ENCODE measurements around the gene PCDH8. TPM values are rescaled to one million over a fixed set of nuclear protein-coding genes. Genes with fewer than 3 reads are reported as not detected.

The PCDH8 gene
- total and polyA plus RNA-seq, 3 experiments from 2014 or later: not detected

DNA sequence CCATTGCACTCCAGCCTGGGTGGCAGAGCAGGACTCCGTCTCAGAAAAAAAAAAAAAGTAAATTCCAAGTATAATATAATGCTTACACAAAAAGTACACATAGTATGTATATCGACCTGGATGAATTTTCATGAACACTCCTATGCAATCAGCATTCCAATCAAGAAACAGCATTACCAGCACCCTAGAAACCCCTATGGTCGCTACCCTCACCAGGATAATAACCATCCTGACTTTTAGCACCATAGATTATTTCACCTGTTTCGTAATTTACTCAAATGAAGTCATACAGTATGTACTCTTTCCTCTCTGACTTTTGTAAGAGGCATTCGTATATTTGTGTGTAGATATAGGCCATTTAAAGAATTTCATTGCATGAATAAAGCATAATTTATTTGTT, 47.6 kb downstream of the PCDH8 start:
- Mint-ChIP-seq H3K9me3 (peaks cover 0 to 2% (median 0%) of the 10 kb centered on the region in 5 donors), H3K27me3 (peaks cover 9 to 45% of the 10 kb centered on the region in 2 donors), H3K36me3 (no peaks in the 10 kb centered on the region), H3K4me3 (no peak overlapping the region), H3K27ac (no peak overlapping the region), H3K4me1 (no peaks in the 10 kb centered on the region)
- POLR2A ChIA-PET: no interaction called here
- no peaks in the 10 kb centered on the region for H3K27me3 ChIP-seq (ENCODE audit: insufficient read depth, low read length, poor library complexity, severe bottlenecking)
- H3K9me3 ChIP-seq (ENCODE audit: low read length): no peaks in the 10 kb centered on the region
- DNase-seq: no peak
- CTCF ChIA-PET: interaction anchor here (0.7 kb wide), 1 partner anchor 8 kb away, joined by 3 read pairs; no protein-coding TSS in a partner anchor
- no peaks in the 10 kb centered on the region for H3K4me1 ChIP-seq (ENCODE audit: insufficient read depth, low read length)
- H3K36me3 ChIP-seq (ENCODE audit: insufficient read depth, low read length): no peaks in the 10 kb centered on the region
- H3K4me3 ChIP-seq (ENCODE audit: low read length): no peak overlapping the region
- H3K27ac ChIP-seq (ENCODE audit: low read depth, low read length): no peak overlapping the region

DNA sequence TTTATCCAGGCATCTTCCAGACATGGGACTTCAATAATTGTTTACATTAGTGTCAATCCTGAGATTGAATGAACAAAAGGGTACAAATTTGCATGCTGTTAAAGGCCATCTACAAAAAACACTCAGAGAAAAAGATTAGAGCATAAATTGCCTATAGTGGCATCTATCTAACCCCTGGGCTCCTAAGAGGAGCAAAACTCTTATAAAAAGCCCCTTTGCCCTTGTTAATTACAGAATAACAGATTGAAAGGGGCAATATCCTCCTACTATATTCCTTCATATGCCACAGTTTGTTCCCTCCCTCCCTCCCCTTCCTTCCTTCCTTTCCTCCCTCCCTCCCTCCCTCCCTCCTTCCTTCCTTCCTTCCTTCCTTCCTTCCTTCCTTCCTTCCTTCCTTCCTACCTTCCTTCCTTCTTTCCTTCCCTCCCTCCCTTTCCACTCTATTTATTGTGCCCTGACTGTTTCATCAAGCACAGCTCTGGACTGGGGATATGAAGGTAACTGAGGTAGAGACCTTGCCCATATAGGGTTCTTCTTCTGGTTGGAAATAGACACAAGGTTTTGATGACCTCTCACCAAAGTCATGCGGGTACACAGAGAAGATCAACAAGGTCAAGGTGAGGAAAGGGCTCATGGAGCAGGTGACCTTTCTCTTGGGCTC, 49.5 kb downstream of the PCDH8 start:
- no peaks in the 10 kb centered on the region for H3K4me1 ChIP-seq (ENCODE audit: insufficient read depth, low read length)
- no peak overlapping the region for H3K27ac Mint-ChIP-seq

DNA sequence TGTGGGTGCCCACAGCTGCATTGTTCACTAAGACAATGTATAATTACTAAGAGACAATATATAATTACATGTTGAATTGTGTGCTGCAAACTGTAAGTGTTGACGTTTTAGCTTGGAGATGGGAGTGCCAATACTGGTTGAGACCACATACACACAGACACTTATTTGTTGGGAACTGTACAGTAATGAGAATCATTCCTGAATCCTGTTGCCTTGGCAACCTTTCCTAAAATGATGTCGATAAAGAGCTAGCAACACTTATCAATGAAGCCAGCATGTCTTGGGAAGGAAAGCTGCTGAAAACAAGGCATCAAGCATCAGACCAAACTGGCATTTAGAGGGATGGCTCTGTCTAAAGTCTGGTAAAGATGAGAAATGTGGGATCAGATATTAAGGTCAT, 51.3 kb downstream of the PCDH8 start:
- ChIA-PET POLR2A (no interaction called here), CTCF (no interaction called here)

More for the DNA sequence above, 49.5 kb downstream of the PCDH8 start:
- Histone ChIP-seq H3K27me3 (ENCODE audit: insufficient read depth, low read length, poor library complexity, severe bottlenecking) (no peaks in the 10 kb centered on the region), H3K4me3 (ENCODE audit: low read length) (no peak overlapping the region), H3K36me3 (ENCODE audit: insufficient read depth, low read length) (no peaks in the 10 kb centered on the region), H3K27ac (ENCODE audit: low read depth, low read length) (no peak overlapping the region), H3K9me3 (ENCODE audit: low read length) (no peaks in the 10 kb centered on the region)
- Mint-ChIP-seq H3K27me3 (peaks cover 15 to 31% of the 10 kb centered on the region in 2 donors), H3K4me1 (no peaks in the 10 kb centered on the region), H3K36me3 (no peaks in the 10 kb centered on the region), H3K4me3 (no peak overlapping the region), H3K9me3 (peaks cover 0 to 2% (median 0%) of the 10 kb centered on the region in 5 donors)
- DNase-seq: no peak
- CTCF ChIA-PET: no interaction called here
- POLR2A ChIA-PET: no interaction called here

DNA sequence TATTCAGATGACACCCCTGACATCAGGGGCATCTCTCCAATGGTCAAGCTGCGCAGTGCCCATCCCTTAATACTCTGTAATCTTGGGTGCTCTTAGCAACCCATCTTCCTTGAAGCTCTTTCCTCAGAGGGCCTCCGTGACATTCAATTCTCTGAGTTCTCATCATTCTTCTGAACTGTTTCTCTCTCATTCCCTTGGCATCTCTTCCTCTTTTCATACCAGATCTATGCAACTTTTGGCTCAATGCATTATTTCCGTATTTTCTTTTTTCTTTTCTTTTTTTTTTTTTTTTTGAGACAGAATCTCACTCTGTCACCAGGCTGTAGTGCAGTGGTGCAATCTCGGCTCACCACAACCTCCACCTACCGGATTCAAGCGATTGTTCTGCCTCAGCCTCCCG, 53.9 kb downstream of the PCDH8 start:
- Mint-ChIP-seq H3K9me3 (no peaks in the 10 kb centered on the region), H3K27me3 (peaks cover 14 to 19% of the 10 kb centered on the region in 2 donors), H3K4me3 (no peak overlapping the region), H3K27ac (no peak overlapping the region), H3K4me1 (no peaks in the 10 kb centered on the region), H3K36me3 (no peaks in the 10 kb centered on the region)
- Histone ChIP-seq H3K27me3 (ENCODE audit: insufficient read depth, low read length, poor library complexity, severe bottlenecking) (no peaks in the 10 kb centered on the region), H3K4me1 (ENCODE audit: insufficient read depth, low read length) (no peaks in the 10 kb centered on the region), H3K9me3 (ENCODE audit: low read length) (no peaks in the 10 kb centered on the region), H3K27ac (ENCODE audit: low read depth, low read length) (no peak overlapping the region), H3K36me3 (ENCODE audit: insufficient read depth, low read length) (no peaks in the 10 kb centered on the region), H3K4me3 (ENCODE audit: low read length) (no peak overlapping the region)
- ChIA-PET POLR2A (no interaction called here), CTCF (no interaction called here)
- no peak for DNase-seq

More for the DNA sequence above, 51.3 kb downstream of the PCDH8 start:
- no peak overlapping the region for H3K4me3 Mint-ChIP-seq
- H3K27me3 Mint-ChIP-seq: peaks cover 10 to 19% of the 10 kb centered on the region in 2 donors
- no peak overlapping the region for H3K27ac Mint-ChIP-seq
- Histone ChIP-seq H3K4me1 (ENCODE audit: insufficient read depth, low read length) (no peaks in the 10 kb centered on the region), H3K36me3 (ENCODE audit: insufficient read depth, low read length) (no peaks in the 10 kb centered on the region), H3K9me3 (ENCODE audit: low read length) (no peaks in the 10 kb centered on the region), H3K27me3 (ENCODE audit: insufficient read depth, low read length, poor library complexity, severe bottlenecking) (no peaks in the 10 kb centered on the region), H3K27ac (ENCODE audit: low read depth, low read length) (no peak overlapping the region), H3K4me3 (ENCODE audit: low read length) (no peak overlapping the region)
- H3K36me3 Mint-ChIP-seq: no peaks in the 10 kb centered on the region
- H3K4me1 Mint-ChIP-seq: no peaks in the 10 kb centered on the region
- DNase-seq: no peak
- H3K9me3 Mint-ChIP-seq: no peaks in the 10 kb centered on the region

DNA sequence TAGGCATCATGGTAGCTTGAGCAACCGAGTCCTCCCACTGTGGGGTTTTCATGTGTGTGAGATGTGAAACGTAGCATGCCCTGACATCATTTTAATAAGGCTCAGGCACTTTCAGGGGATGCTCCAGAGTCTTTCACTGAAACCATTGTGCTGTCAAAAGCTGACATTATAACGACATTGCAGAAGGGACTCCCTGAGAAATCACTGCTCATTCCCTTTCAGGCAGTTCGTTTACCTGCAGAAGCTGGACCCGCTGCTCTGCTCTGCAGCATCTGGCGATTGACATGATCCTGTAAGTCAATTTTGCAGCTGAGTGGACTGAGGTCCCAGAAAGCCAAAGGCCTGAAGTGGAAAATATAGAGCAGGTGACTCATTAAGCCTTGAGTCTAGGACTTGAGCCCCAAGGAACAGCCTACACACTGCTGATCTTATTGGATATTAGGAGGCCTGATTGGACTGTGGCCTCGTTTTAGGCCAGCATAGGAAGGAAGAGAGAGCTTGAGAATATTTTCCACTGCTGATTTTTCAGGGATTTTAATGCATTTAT, 54.9 kb downstream of the PCDH8 start:
- POLR2A ChIA-PET: no interaction called here
- H3K4me1 ChIP-seq (ENCODE audit: insufficient read depth, low read length): no peaks in the 10 kb centered on the region
- no peaks in the 10 kb centered on the region for H3K36me3 ChIP-seq (ENCODE audit: insufficient read depth, low read length)
- H3K27me3 ChIP-seq (ENCODE audit: insufficient read depth, low read length, poor library complexity, severe bottlenecking): no peaks in the 10 kb centered on the region
- Mint-ChIP-seq H3K4me3 (no peak overlapping the region), H3K27me3 (peaks cover 14 to 19% of the 10 kb centered on the region in 2 donors), H3K36me3 (no peaks in the 10 kb centered on the region), H3K9me3 (no peaks in the 10 kb centered on the region), H3K4me1 (no peaks in the 10 kb centered on the region), H3K27ac (no peak overlapping the region)
- no peak overlapping the region for H3K4me3 ChIP-seq (ENCODE audit: low read length)
- DNase-seq: no peak
- H3K27ac ChIP-seq (ENCODE audit: low read depth, low read length): no peak overlapping the region
- CTCF ChIA-PET: no interaction called here
- H3K9me3 ChIP-seq (ENCODE audit: low read length): no peaks in the 10 kb centered on the region

Other genes starting within 250 kb of the PCDH8 start
- gene HNRNPA1L2, start 206.2 kb downstream of the PCDH8 start, total RNA-seq: 10 to 100 TPM in 1 of 2 experiments, 1 to 10 TPM in 1; 9.3 to 11.1 TPM
- gene HNRNPA1L2, start 206.2 kb downstream of the PCDH8 start, polyA plus RNA-seq: 10.1 TPM
- gene SUGT1, start 195.8 kb downstream of the PCDH8 start, total RNA-seq: 10 to 100 TPM; 66.7 to 71.1 TPM
- gene SUGT1, start 195.8 kb downstream of the PCDH8 start, polyA plus RNA-seq: 54.8 TPM
- gene CNMD, start 108.8 kb downstream of the PCDH8 start, total RNA-seq: not detected
- not detected for gene CNMD, start 108.8 kb downstream of the PCDH8 start, polyA plus RNA-seq
- gene OLFM4, start 180.2 kb upstream of the PCDH8 start, total RNA-seq: not detected
- gene OLFM4, start 180.2 kb upstream of the PCDH8 start, polyA plus RNA-seq: not detected